Measurements from ENCODE around the gene TNFSF8. TPM values are rescaled to one million over a fixed set of nuclear protein-coding genes. Genes with fewer than 3 reads are reported as not detected.

TNFSF8 gene
- total and polyA plus RNA-seq, 9 of the 15 experiments (the other 6 are each of a cell fraction or from before 2014, with no cell fraction given) = 0.09 TPM; not detected in 8

DNA sequence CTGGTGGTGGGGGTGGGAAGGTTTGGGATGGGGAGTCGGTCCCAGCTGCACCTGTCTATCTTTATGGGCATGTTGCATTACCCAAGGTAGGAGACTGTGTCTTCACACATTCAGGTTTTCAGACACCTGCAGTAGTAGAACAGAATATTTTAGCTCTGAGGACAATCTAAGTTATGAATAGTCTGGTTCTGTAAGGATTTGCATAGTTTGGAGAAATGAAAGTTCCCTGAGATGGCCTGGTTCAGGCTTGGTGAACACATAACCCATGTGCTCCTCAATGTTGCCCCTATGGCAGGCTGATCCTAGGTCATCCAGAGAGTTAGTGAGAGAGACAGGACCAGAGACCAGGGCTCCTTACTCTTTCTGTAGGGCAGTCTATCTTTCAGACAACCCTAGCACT is 20.7 kb downstream of the TNFSF8 start (continued):
- no peak for TF ChIP-seq U2AF2 (optimal IDR thresholded peaks at IDR 0.05; ENCODE audit: low read depth, low read length)
- TF ChIP-seq ZNF324 (CRISPR knock-in tag; IDR thresholded peaks at IDR 0.05) = no peak
- TF ChIP-seq POLR3G (IDR thresholded peaks at IDR 0.05; ENCODE audit: extremely low read depth, insufficient read length, insufficient replicate concordance) = no peak
- TF ChIP-seq ZFX (CRISPR knock-in tag; IDR thresholded peaks at IDR 0.05) = no peak

GRCh38 chr9:114908805-114909448 is 21.5 kb downstream of the TNFSF8 start:
- WGBS (ENCODE audit: insufficient coverage, low coverage, missing lambda C conversion rate) = 0% methylated on average over 6 of the region's 6 CpGs
- no peak for FAIRE-seq
- BruUV-seq (replicated peaks) = no TSS peak
- Histone ChIP-seq H3K79me2 (ENCODE audit: control insufficient read depth, insufficient read depth, low read length) (no peaks in the 10 kb centered on the region), H3K4me3 (no peak overlapping the region), H3K27ac (ENCODE audit: extremely low read depth, low read depth, low read length) (no peak overlapping the region), H3K9me1 (ENCODE audit: control insufficient read depth, insufficient read depth, low read length) (no peaks in the 10 kb centered on the region), H2AFZ (ENCODE audit: low read depth, low read length) (no peak overlapping the region), H3K27me3 (ENCODE audit: control insufficient read depth in 2 of 2, insufficient read depth in 2 of 2, low read length in 2 of 2) (no peaks in the 10 kb centered on the region; a peak in 1 of 5 replicates), H4K20me1 (replicated peaks; ENCODE audit: control insufficient read depth, insufficient read depth, low read length) (no peaks in the 10 kb centered on the region), H3K4me2 (ENCODE audit: insufficient read depth, low read length) (no peak overlapping the region), H3K36me3 (ENCODE audit: control insufficient read depth, insufficient read depth, low read length) (no peaks in the 10 kb centered on the region), H3K4me1 (replicated peaks in 1 of 2; ENCODE audit: control insufficient read depth in 2 of 2, insufficient read depth in 2 of 2, low read length in 2 of 2) (no peaks in the 10 kb centered on the region), H3K9me3 (replicated peaks; ENCODE audit: control insufficient read depth, insufficient read depth, low read depth, low read length) (no peaks in the 10 kb centered on the region), H3K9ac (ENCODE audit: insufficient read depth in 1 of 2, low read depth in 2 of 2, low read length in 2 of 2) (no peak overlapping the region)
- CTCF ChIA-PET (ENCODE audit: low intra/inter-chr PET ratio) = no interaction called here
- no peak for DNase-seq (ENCODE audit: extremely low read depth in 1 of 4, low spot score in 3 of 4)
- POLR2A ChIA-PET = no interaction called here
- in situ Hi-C loops (cut with MboI) = loop anchor here (25.0 kb wide), 1 partner anchor 172 kb away; no protein-coding TSS in a partner anchor
- intact Hi-C loops (cut with micrococcal nuclease) = no loop called here
- ATAC-seq = no peak
- TF ChIP-seq TCF7 (IDR thresholded peaks at IDR 0.05; ENCODE audit: borderline replicate concordance) (no peak), SNIP1 (IDR thresholded peaks at IDR 0.05; ENCODE audit: low read depth) (no peak), TAF15 (IDR thresholded peaks at IDR 0.05; ENCODE audit: low read depth, low read length) (no peak), SMAD2 (IDR thresholded peaks at IDR 0.05; ENCODE audit: low read depth, low read length) (no peak), POU5F1 (IDR thresholded peaks at IDR 0.05; ENCODE audit: borderline replicate concordance, low read depth, low read length, partially characterized antibody) (no peak), ZNF311 (CRISPR knock-in tag; IDR thresholded peaks at IDR 0.05) (no peak), ZNF507 (tag; conservative IDR thresholded peaks at IDR 0.05) (no peak), ZNF408 (CRISPR knock-in tag; IDR thresholded peaks at IDR 0.05; ENCODE audit: low read depth) (no peak), RBM22 (IDR thresholded peaks at IDR 0.05; ENCODE audit: low read depth, low read length, poor library complexity, severe bottlenecking) (no peak), CHCHD3 (CRISPR knock-in tag; IDR thresholded peaks at IDR 0.05) (no peak), HNRNPK (IDR thresholded peaks at IDR 0.05; ENCODE audit: low read depth, low read length, poor library complexity, severe bottlenecking) (no peak), CBX8 (IDR thresholded peaks at IDR 0.05; ENCODE audit: borderline replicate concordance, extremely low read depth, low read depth, low read length, poor library complexity, severe bottlenecking) (no peak), BHLHE40 (IDR thresholded peaks at IDR 0.05; ENCODE audit: low read length) (no peak), RBFOX2 (IDR thresholded peaks at IDR 0.05; ENCODE audit: low read depth, low read length) (no peak), SMAD1 (IDR thresholded peaks at IDR 0.05; ENCODE audit: low read depth, low read length, partially characterized antibody) (no peak), TARDBP (IDR thresholded peaks at IDR 0.05) (no peak), PRPF4 (IDR thresholded peaks at IDR 0.05; ENCODE audit: insufficient read depth, low read depth, low read length, poor library complexity, severe bottlenecking) (no peak), ZBTB34 (CRISPR knock-in tag; IDR thresholded peaks at IDR 0.05) (no peak), MTA3 (IDR thresholded peaks at IDR 0.05; ENCODE audit: borderline replicate concordance) (no peak)
